ENCODE data around the gene LAYN.
A peak's percentile ranks its signal among the peaks of the same experiment; 100 is the strongest.

The LAYN gene

DNA sequence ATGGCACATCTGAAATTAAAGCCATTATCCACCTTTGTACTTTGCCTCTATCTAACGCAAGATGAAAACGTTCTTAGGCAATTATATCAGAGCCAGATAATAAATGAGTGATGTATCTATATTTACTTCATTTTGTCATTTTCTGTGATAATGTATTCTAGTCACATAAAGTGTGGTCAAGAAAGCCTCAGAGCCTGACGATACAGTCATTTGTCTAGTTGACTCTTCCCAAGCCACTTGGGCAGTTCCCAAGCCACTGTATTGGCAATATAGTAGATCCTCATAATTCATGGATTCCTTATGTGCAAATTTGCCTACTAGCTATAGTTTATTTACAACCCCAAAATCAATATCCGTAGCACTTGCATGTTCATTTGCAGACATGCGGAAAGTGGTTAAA lies 18.1 kb upstream of the LAYN start:
- no peaks in the 10 kb centered on the region for H3K9me3 Mint-ChIP-seq
- ATAC-seq (replicated peaks) (no peak), DNase-seq (no peak)
- H3K4me1 Mint-ChIP-seq = peaks cover 6 to 9% of the 10 kb centered on the region in 2 donors
- H3K27ac Mint-ChIP-seq = no peak overlapping the region
- H3K27me3 Mint-ChIP-seq = peaks cover 20 to 21% of the 10 kb centered on the region in 2 donors
- H3K36me3 Mint-ChIP-seq = no peaks in the 10 kb centered on the region
- no peak overlapping the region for H3K4me3 Mint-ChIP-seq

DNA sequence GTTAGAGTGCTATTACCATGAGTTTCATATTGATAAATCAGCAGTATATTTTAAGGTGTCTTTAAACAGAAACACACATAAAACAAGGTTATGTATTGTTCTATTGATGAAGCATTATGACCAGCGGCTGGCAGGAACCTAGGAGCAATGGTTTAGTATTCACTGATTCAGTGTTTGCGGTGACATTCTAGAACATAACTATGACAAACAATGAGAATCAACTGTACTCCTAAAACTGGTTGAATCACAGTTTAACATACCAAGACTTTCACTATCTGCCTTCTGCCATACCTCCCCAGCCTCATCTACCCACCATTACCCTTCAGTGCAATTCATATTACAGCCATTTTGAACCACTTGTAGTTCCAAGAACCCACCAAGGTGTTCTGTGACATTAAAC lies 17.2 kb upstream of the LAYN start:
- H3K4me1 Mint-ChIP-seq = peaks cover 6 to 9% of the 10 kb centered on the region in 2 donors
- H3K9me3 Mint-ChIP-seq = no peaks in the 10 kb centered on the region
- H3K27ac Mint-ChIP-seq = no peak overlapping the region
- no peak for DNase-seq
- peaks cover 21% of the 10 kb centered on the region in 2 donors for H3K27me3 Mint-ChIP-seq
- no peaks in the 10 kb centered on the region for H3K36me3 Mint-ChIP-seq
- no peak overlapping the region for H3K4me3 Mint-ChIP-seq
- no peak for ATAC-seq (replicated peaks)

DNA sequence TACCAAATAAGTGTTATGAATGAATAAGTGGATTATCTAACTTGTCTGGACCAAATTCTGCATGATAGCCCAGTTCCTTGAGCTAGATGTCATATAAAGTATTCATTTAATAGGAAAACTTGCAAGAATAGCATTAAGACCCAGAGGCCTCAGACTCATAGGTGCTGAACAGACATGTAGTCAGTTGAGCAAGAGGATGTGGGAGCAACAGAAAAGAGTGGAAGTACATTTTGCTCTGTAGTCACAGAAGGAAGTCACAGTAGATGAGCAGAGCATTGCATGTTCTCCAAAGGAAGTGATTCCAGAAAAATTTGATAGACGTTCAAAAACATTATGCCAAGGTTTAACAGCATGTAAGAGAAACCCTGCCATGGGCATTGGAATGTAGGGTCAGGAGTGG lies 16.5 kb upstream of the LAYN start:
- Mint-ChIP-seq H3K4me3 (no peak overlapping the region), H3K36me3 (no peaks in the 10 kb centered on the region), H3K27ac (no peak overlapping the region), H3K27me3 (peaks cover 21 to 28% of the 10 kb centered on the region in 2 donors), H3K4me1 (peaks cover 6 to 9% of the 10 kb centered on the region in 2 donors), H3K9me3 (no peaks in the 10 kb centered on the region)
- ATAC-seq (replicated peaks) = no peak
- DNase-seq = no peak

DNA sequence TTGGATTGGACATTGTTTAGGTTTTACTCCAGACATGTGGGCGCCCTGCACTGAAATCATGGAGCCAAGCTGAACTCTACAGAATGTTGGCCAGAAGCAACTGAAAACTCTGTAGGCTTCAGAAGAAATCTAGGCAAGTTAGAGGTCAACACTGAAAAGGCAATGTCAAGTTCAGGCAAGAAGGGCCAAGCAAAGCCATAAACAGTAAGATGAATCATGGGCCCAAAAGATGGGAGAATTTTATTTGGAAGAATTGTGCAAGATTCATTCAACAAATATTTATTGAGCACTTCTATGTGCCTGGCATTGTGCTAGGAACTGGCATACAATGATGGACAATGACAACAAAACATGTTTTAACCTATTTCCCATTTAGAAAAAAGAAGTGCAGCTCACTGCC lies 15.1 kb upstream of the LAYN start:
- Mint-ChIP-seq H3K36me3 (no peaks in the 10 kb centered on the region), H3K4me3 (no peak overlapping the region), H3K27me3 (peaks cover 25 to 30% of the 10 kb centered on the region in 2 donors), H3K4me1 (peaks cover 6 to 9% of the 10 kb centered on the region in 2 donors), H3K9me3 (no peaks in the 10 kb centered on the region), H3K27ac (no peak overlapping the region)
- DNase-seq = no peak
- no peak for ATAC-seq (replicated peaks)

DNA sequence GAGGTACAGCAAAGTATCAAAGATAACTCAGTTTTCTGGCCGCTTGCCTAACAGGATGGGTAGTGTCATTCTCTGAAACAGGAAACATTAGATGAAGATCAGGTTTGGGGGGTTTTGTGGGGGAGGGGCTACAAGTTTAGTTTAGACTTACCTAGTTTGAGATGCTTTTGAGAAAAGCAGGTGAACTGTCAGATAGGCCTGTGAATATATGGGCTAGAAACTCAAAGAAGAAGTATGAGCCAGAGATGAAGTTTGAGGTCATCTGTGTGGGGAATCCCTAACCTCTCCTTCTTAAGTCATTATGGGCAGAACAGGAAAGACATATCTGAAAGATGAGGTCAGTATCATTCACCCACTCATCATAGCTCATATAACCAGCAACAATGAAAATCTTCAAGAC lies 14.0 kb upstream of the LAYN start:
- Mint-ChIP-seq H3K27me3 (peaks cover 25 to 30% of the 10 kb centered on the region in 2 donors), H3K36me3 (no peaks in the 10 kb centered on the region), H3K9me3 (no peaks in the 10 kb centered on the region), H3K4me3 (no peak overlapping the region), H3K27ac (no peak overlapping the region), H3K4me1 (peaks cover 6 to 9% of the 10 kb centered on the region in 2 donors)
- DNase-seq = no peak
- peak; percentile 45 to 62 for ATAC-seq (replicated peaks)

DNA sequence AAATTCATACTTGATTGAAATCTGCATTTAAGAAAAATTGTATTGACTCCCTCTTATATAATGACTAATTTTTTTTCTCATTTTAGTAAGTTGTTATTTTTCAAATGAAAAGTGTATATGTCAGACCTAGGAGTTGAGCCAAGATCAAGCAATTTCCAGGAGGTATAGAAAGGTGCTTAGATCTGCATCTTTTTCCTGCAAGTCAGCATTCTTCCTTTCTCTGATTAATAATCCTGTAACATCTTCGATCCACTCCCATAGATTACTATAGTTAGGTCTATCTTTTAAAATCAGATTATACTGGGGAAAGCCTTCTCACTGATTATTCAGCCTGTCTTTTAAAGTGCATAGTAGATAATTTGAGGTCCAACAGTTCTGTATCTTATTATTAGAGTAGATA lies 13.2 kb upstream of the LAYN start:
- no peaks in the 10 kb centered on the region for H3K9me3 Mint-ChIP-seq
- H3K27ac Mint-ChIP-seq = no peak overlapping the region
- peaks cover 8 to 14% of the 10 kb centered on the region in 2 donors for H3K4me1 Mint-ChIP-seq
- ATAC-seq (replicated peaks) (no peak), DNase-seq (no peak)
- H3K36me3 Mint-ChIP-seq = no peaks in the 10 kb centered on the region
- H3K4me3 Mint-ChIP-seq = no peak overlapping the region
- H3K27me3 Mint-ChIP-seq = peaks cover 30 to 36% of the 10 kb centered on the region in 2 donors

DNA sequence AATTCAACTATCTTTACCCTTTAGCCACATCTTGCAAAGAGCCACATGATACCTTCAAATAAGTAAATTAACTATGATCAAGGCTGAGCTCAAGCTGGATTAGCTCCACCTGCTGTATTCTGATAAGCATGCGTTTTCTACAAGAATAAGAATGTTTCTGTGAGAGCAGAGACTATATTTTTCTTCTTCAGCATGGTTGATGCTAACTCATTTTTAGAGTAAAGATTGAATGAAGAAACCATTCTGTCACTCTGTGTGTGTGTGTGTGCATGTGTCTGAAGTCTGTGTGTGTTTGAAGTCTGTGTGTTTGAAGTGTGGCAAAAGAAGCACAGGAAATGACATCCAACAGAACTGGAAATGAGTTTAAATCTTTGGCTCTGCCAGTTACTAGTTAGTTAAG lies 12.0 kb upstream of the LAYN start:
- H3K27me3 Mint-ChIP-seq = peaks cover 30 to 36% of the 10 kb centered on the region in 2 donors
- no peak overlapping the region for H3K27ac Mint-ChIP-seq
- DNase-seq (no peak), ATAC-seq (replicated peaks) (no peak)
- no peak overlapping the region for H3K4me3 Mint-ChIP-seq
- peaks cover 8 to 14% of the 10 kb centered on the region in 2 donors for H3K4me1 Mint-ChIP-seq
- no peaks in the 10 kb centered on the region for H3K36me3 Mint-ChIP-seq
- H3K9me3 Mint-ChIP-seq = no peaks in the 10 kb centered on the region

DNA sequence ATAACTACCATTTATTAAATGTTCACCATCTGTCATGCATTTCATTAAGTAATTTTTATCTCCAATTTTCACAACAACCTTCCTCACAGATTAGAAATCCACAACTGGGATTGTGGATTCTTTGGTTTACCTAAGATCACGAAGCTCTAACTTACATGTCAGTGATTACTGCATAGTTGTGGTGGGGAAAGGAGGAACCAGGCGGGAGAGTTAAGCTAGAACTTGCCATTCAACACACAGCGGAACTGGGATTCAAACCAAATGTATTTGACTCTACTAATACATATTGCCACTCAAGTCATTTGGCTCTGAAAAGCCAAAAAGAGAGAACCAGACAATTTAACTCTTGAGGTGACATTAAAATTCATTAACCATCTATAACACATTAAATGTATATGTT lies 10.4 kb upstream of the LAYN start:
- Mint-ChIP-seq H3K27ac (no peak overlapping the region), H3K9me3 (no peaks in the 10 kb centered on the region), H3K4me1 (peaks cover 8 to 14% of the 10 kb centered on the region in 2 donors), H3K27me3 (peaks cover 26 to 34% of the 10 kb centered on the region in 2 donors), H3K4me3 (no peak overlapping the region), H3K36me3 (no peaks in the 10 kb centered on the region)
- no peak for ATAC-seq (replicated peaks)
- no peak for DNase-seq

DNA sequence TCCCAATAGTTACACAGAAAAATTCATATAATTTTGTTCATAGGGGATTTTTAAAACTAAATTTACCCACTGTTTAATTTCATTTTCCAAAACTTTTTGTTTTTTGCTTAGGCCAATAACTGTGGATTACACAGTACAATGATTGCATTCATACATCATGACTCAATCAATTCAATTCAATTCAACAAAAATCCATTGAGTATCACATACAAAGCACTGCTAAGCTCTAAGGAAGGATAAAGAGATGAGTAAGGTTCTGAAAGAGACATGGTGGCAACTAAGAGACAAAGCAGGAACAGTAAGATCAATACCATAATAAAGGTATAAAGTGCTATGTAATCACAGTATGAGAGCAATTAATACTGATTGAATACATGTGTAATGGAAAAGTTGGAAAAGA lies 9.4 kb upstream of the LAYN start:
- Mint-ChIP-seq H3K4me1 (peaks cover 5 to 11% of the 10 kb centered on the region in 2 donors), H3K9me3 (no peaks in the 10 kb centered on the region), H3K36me3 (no peaks in the 10 kb centered on the region), H3K27ac (no peak overlapping the region), H3K27me3 (peaks cover 31 to 32% of the 10 kb centered on the region in 2 donors), H3K4me3 (no peak overlapping the region)
- DNase-seq = no peak
- no peak for ATAC-seq (replicated peaks)

DNA sequence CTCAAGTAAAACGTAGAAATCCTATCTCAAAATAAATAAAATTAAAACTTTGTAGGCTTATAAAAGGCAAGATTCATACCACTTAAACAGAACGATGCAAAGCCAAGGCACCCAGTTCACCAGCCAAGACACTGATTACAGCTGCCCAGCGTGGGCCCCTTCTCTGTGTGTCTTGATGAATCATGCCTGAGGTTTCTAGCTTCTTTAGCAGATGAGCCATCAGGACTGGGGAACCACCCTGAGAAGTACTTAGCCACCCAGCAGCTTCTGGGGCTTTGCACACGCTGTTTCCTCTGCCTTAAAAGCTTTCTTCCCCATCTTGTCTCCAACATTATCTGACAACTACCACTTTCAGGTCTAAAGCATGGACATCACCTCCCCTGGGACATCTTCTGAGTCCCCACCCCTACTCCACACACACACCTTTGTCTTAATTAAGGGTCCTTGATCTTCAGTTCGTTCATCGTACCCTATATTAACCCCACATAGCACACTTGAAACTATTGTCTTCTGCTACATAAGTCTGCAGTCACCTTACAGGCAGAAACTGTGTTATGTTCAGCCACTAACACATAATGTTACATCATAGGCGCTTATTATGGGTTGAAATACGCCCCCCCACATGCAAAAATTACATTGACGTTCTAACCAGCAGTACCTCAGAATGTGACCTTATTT lies 8.7 kb upstream of the LAYN start:
- H3K27ac Mint-ChIP-seq = no peak overlapping the region
- peak; percentile 83 to 99 for ATAC-seq (replicated peaks)
- DNase-seq = no peak
- no peaks in the 10 kb centered on the region for H3K9me3 Mint-ChIP-seq
- no peak overlapping the region for H3K4me3 Mint-ChIP-seq
- H3K36me3 Mint-ChIP-seq = no peaks in the 10 kb centered on the region
- H3K27me3 Mint-ChIP-seq = peaks cover 31 to 37% of the 10 kb centered on the region in 2 donors
- H3K4me1 Mint-ChIP-seq = peaks cover 2 to 5% of the 10 kb centered on the region in 2 donors

DNA sequence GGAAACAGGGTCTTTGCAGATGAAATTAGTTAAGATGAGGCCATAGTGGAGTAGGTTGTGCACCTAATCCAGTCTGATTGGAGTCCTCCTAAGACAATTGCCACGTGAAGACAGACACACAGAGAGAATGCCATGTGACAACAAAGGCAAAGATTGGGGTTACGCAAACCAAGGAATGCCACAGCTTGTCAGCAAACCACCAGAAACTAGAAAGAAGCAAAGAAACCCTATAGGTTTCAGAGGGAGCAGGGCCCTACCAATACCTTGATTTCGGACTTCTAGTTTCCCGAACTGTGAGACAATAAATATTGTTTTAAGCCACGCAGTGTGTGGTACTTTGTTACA lies 8.2 kb upstream of the LAYN start:
- Mint-ChIP-seq H3K4me1 (peaks cover 2 to 5% of the 10 kb centered on the region in 2 donors), H3K36me3 (no peaks in the 10 kb centered on the region), H3K4me3 (no peak overlapping the region), H3K27ac (no peak overlapping the region), H3K27me3 (peaks cover 33 to 43% of the 10 kb centered on the region in 2 donors), H3K9me3 (no peaks in the 10 kb centered on the region)
- ATAC-seq (replicated peaks) (no peak), DNase-seq (no peak)

DNA sequence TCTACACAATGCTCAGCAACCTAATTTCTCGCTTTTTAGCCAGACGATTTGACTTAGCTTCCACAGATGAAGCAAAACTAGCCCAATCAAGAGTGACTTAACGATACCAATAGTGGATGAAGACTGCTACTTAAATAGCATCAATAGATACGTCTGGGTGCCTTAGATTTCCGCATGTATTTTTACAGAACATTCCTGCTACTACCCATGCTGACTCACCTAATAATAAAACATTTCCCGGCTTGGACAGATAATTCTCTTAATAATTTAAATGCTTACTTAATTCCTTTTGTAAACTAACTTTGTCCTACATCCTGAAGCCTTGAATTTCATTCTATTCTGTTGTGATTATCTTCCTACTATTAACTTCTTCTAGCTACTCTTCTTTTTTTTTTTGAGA lies 5.2 kb upstream of the LAYN start:
- no peak for ATAC-seq (replicated peaks)
- Mint-ChIP-seq H3K27ac (no peak overlapping the region), H3K27me3 (peaks cover 54 to 62% of the 10 kb centered on the region in 2 donors), H3K4me3 (no peak overlapping the region), H3K36me3 (no peaks in the 10 kb centered on the region), H3K9me3 (no peaks in the 10 kb centered on the region), H3K4me1 (peaks cover 7 to 11% of the 10 kb centered on the region in 2 donors)
- no peak for DNase-seq

DNA sequence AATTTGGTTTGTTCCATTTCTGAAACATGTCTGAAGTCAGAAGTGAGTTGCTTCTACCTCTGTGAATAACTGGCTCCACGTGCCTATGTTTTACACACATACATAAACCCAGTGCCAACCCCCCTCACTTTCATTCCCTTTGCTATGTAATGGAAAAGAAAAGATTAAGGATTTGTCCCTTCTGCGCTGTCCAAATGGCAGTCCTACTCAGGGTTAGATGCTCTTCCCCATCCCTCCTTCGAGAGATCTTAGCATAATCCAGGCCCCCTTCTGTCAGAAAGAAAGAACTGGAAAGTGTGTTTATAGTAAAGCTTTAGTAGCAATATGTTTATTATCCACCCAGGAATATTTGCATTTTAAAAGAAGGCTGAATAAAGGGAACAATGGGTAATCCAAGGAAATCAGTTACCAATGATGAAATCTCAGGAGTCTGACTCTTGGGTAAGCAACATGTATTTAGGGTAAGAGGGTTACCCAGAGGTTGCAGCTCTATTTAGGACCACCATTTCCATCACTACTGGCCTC lies 3.1 kb upstream of the LAYN start:
- no peak for ATAC-seq (replicated peaks)
- Mint-ChIP-seq H3K27me3 (peaks cover 54 to 74% of the 10 kb centered on the region in 2 donors), H3K9me3 (no peaks in the 10 kb centered on the region), H3K27ac (no peak overlapping the region), H3K4me1 (peaks cover 9 to 16% of the 10 kb centered on the region in 2 donors), H3K36me3 (no peaks in the 10 kb centered on the region), H3K4me3 (no peak overlapping the region)
- no peak for DNase-seq

DNA sequence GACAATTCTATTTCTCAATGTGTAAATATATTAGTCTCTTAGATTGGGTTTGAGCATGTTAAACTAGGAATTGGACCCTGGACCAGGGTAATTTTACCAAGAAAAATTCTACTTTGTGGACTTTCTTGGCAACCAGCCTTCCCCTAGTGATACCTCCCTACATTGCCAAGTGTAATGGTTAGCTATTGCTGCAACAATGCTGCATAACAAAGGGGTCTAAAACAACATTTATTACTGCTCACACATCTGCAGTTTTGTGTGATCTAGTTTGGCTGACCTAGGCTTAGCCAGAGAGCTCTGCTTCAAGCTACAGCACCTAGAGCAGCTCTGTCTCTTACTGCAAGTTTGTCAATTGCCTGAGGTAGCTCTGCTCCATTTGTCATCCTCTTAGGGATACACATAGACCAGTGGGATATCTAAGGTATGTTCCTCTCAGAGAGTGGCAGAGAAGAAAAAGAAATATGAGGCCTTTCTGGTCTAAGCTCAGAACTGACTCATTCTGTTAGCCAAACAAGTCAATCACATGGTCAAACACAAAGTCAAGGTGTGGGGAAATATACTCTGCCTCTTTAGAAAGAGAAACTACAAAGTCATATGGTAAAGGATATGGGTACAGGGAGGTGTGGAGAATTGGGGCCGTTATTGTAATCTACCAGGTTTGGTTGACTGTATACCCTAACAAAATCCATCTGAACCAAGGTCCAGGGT lies 2.0 kb upstream of the LAYN start:
- Mint-ChIP-seq H3K27ac (no peak overlapping the region), H3K4me1 (peaks cover 9 to 16% of the 10 kb centered on the region in 2 donors), H3K27me3 (peaks cover 56 to 78% of the 10 kb centered on the region in 2 donors), H3K9me3 (no peaks in the 10 kb centered on the region), H3K4me3 (no peak overlapping the region), H3K36me3 (no peaks in the 10 kb centered on the region)
- ATAC-seq (replicated peaks) = no peak
- no peak for DNase-seq

All from stimulated activated naive B cell treated with anti-CD40 and anti-IgM and Interleukin-4, amounts not matched to agents 10 μg/mL and 1 μg/mL and 100 μg/mL, for 72 hours (primary cell).